Lower leg skin (tissue), 3 donors: ENCODE data around the gene TMEM161A.

Experiments used
- CTCF ChIP-seq, 3 donors: fragments of 450-650 bp; IDR thresholded peaks; one replicate each; pipeline ENCODE4 v1.5.1; 2016; ENCODE audit warnings: antibody characterized with exemption in 3 of 3, mild to moderate bottlenecking in 3 of 3, moderate library complexity in 2 of 3
- POLR2A ChIP-seq, 2 donors: fragments of 450-650 bp; IDR thresholded peaks; one replicate each; pipeline ENCODE4 v1.6.1; 2016 to 2017; ENCODE audit warnings: antibody characterized with exemption in 2 of 2, mild to moderate bottlenecking in 1 of 2, moderate library complexity in 1 of 2

DNA sequence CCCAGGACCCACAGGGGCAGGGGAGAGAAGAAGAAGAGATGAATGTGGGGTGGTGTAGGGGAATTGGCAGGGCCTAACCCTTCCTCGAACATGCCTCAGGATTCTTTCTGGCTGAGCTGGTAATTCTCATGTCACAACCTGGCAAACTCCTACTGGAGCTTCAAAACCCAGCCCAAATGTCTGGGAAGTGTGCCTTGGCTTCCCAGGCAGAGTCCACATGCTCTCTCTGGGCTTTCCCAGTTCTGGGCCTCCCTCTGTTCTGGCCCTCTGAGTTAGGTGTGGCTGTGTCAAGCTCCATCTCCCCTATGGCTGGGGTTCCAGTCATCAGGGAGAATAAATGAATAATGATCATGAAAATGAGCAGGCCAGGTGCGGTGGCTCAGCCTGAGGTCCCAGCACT is 11.2 kb upstream of the TMEM161A start:
- TF ChIP-seq CTCF (IDR thresholded peaks at IDR 0.05) (no peak), POLR2A (IDR thresholded peaks at IDR 0.05) (no peak)
